Activated CD8-positive, alpha-beta memory T cell treated with anti-CD3 and anti-CD28 coated beads, Interleukin-2, amount 50 U/mL, for 4 hours (primary cell): ENCODE data around the gene E2F3.
"Not testable (repeated sequence)": the region's sequence is repeated elsewhere in the genome, so short reads cannot be mapped to it uniquely, and the experiment has no call there.

Experiments used
- DNase-seq: peaks from one replicate; pipeline ENCODE4 v3.0.0-alpha.2; 2020

E2F3 gene

GRCh38 chr6:20434766-20435165, 33.1 kb downstream of the E2F3 start:
- DNase-seq: no peak

GRCh38 chr6:20436719-20437118, 35.0 kb downstream of the E2F3 start:
- no peak for DNase-seq

- DNase-seq: no peak
Measured at GRCh38 chr6:20437639-20438038, 36.0 kb downstream of the E2F3 start.

- DNase-seq: no peak
Measured at GRCh38 chr6:20438462-20439070, 36.9 kb downstream of the E2F3 start.

- DNase-seq: no peak
Measured at GRCh38 chr6:20439558-20439957, 37.9 kb downstream of the E2F3 start.

GRCh38 chr6:20440296-20440695, 38.6 kb downstream of the E2F3 start:
- DNase-seq: no peak

GRCh38 chr6:20441236-20441635, 39.6 kb downstream of the E2F3 start:
- no peak for DNase-seq

GRCh38 chr6:20441921-20442320, 40.2 kb downstream of the E2F3 start:
- DNase-seq: no peak

- no peak for DNase-seq
Measured at GRCh38 chr6:20444786-20445271, 43.1 kb downstream of the E2F3 start.

GRCh38 chr6:20447157-20447556, 45.5 kb downstream of the E2F3 start:
- no peak for DNase-seq

GRCh38 chr6:20447581-20448132, 46.0 kb downstream of the E2F3 start:
- no peak for DNase-seq

GRCh38 chr6:20448828-20449227, 47.1 kb downstream of the E2F3 start:
- DNase-seq: no peak

- no peak for DNase-seq
Measured at GRCh38 chr6:20454204-20454824, 52.6 kb downstream of the E2F3 start.

GRCh38 chr6:20455251-20455940, 53.7 kb downstream of the E2F3 start:
- DNase-seq: no peak

GRCh38 chr6:20458027-20458894, 56.6 kb downstream of the E2F3 start:
- no peak for DNase-seq

GRCh38 chr6:20459682-20460081, 58.0 kb downstream of the E2F3 start:
- no peak for DNase-seq

GRCh38 chr6:20461576-20461975, 59.9 kb downstream of the E2F3 start:
- no peak for DNase-seq

- DNase-seq: no peak
Measured at GRCh38 chr6:20463396-20463795, 61.7 kb downstream of the E2F3 start.

GRCh38 chr6:20464041-20464440, 62.4 kb downstream of the E2F3 start:
- no peak for DNase-seq

- no peak for DNase-seq
Measured at GRCh38 chr6:20464847-20465246, 63.2 kb downstream of the E2F3 start.

GRCh38 chr6:20465616-20466015, 63.9 kb downstream of the E2F3 start:
- DNase-seq: not testable (repeated sequence)

GRCh38 chr6:20467437-20467836, 65.8 kb downstream of the E2F3 start:
- DNase-seq: no peak

GRCh38 chr6:20468209-20468608, 66.5 kb downstream of the E2F3 start:
- no peak for DNase-seq
